GM18502 (cell line): ENCODE data around the gene KLC4.
A peak's percentile ranks its signal among the peaks of the same experiment; 100 is the strongest.

Experiments used
- ATAC-seq: cut with Tn5 transposase; IDR thresholded peaks from one replicate; pipeline ENCODE4 v1.9.1; 2021; ENCODE audit warnings: mild to moderate bottlenecking; ENCODE audit not compliant: unreplicated experiment, poor library complexity

Gene KLC4

GRCh38 chr6:43059168-43060033 is at the start of gene KLC4, which contains the start of gene MRPL2:
TSS of gene KLC4 (plus strand) at chr6:43059631. CDS start at chr6:43061336, 1,705 bp downstream.
TSS of gene MRPL2 (minus strand) at chr6:43059434. CDS start at chr6:43059381, 53 bp downstream.
- ATAC-seq, result peak; percentile 89

- ATAC-seq, result no peak
Measured at GRCh38 chr6:43011207-43011606, 48.2 kb upstream of the KLC4 start.

- ATAC-seq, result no peak
Measured at GRCh38 chr6:43012364-43012763, 47.1 kb upstream of the KLC4 start.

GRCh38 chr6:43013097-43013842 is 46.2 kb upstream of the KLC4 start:
- ATAC-seq, result no peak

- peak; percentile 90 for ATAC-seq
Measured at GRCh38 chr6:43013843-43014433, 45.5 kb upstream of the KLC4 start, which contains the start of the genes KLHDC3 and MEA1. TSS of gene KLHDC3 (plus strand) at chr6:43014249. CDS start at chr6:43017193, 2,944 bp downstream. TSS of gene MEA1 (minus strand) at chr6:43013946. CDS start at chr6:43013813, 133 bp downstream.

GRCh38 chr6:43014434-43014909 is 45.0 kb upstream of the KLC4 start:
- no peak for ATAC-seq

GRCh38 chr6:43016176-43016942 is 43.1 kb upstream of the KLC4 start:
- ATAC-seq, result no peak

GRCh38 chr6:43016943-43017334 is 42.5 kb upstream of the KLC4 start:
- ATAC-seq, result no peak

GRCh38 chr6:43019152-43019551 is 40.3 kb upstream of the KLC4 start:
- no peak for ATAC-seq

- ATAC-seq, result no peak
Measured at GRCh38 chr6:43020052-43020705, 39.3 kb upstream of the KLC4 start.

GRCh38 chr6:43020847-43021246 is 38.6 kb upstream of the KLC4 start:
- no peak for ATAC-seq

- peak; percentile 79 for ATAC-seq
Measured at GRCh38 chr6:43021270-43022047, 38.0 kb upstream of the KLC4 start, which contains the start of gene RRP36. TSS of gene RRP36 (plus strand) at chr6:43021623. CDS start at chr6:43021655, 32 bp downstream.

GRCh38 chr6:43024436-43024835 is 35.0 kb upstream of the KLC4 start:
- ATAC-seq, result no peak

GRCh38 chr6:43026365-43026764 is 33.1 kb upstream of the KLC4 start:
- ATAC-seq, result no peak

GRCh38 chr6:43029120-43029519 is 30.3 kb upstream of the KLC4 start:
- ATAC-seq, result no peak

GRCh38 chr6:43032326-43032725 is 27.1 kb upstream of the KLC4 start:
- no peak for ATAC-seq

- no peak for ATAC-seq
Measured at GRCh38 chr6:43033496-43034189, 25.8 kb upstream of the KLC4 start.

GRCh38 chr6:43034190-43034525 is 25.3 kb upstream of the KLC4 start:
- ATAC-seq, result no peak
